Measurements from ENCODE around the gene GFRA1. TPM values are rescaled to one million over a fixed set of nuclear protein-coding genes. Genes with fewer than 3 reads are reported as not detected.

GFRA1 gene
- total and polyA plus RNA-seq, 2 of the 8 experiments (the other 6 are each of a cell fraction or from before 2014, with no cell fraction given): 1.1 to 2.0 TPM

DNA sequence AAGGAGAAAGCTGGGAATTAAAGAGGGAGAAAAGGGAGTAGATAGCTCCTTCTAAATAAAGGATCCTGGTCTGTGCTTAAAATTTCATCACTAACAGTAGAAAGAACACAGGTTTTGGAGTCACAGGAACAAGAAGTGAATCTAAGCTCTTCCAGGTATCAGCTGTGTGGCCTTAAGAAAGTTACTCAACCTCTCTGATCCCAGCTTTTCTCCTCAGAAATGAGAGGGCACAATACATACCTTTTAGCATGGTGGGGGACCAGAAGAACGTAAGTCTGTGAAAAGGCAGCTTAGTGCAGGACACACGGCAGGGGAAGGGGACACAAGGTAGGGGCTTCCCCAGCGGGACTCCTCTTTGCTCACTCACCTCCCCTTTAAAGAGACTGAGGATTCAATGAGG is 13.4 kb downstream of the GFRA1 start:
- H3K4me2 ChIP-seq (ENCODE audit: insufficient read depth in 1 of 2, low read depth in 2 of 2, low read length in 2 of 2): no peak overlapping the region
- H3K27ac ChIP-seq (ENCODE audit: low read depth, low read length): no peak overlapping the region
- ChIA-PET CTCF (ENCODE audit: partially characterized antibody) (interaction anchor here (0.6 to 1.6 kb wide), 3 partner anchors 10 to 14 kb away, joined by 3 to 4 read pairs (median 4); partner anchors contain the start of gene GFRA1), POLR2A (ENCODE audit: partially characterized antibody) (no interaction called here)
- H2BK5ac ChIP-seq (ENCODE audit: low read depth, low read length): no peak overlapping the region
- H2BK15ac ChIP-seq (ENCODE audit: low read length): no peak overlapping the region
- H3K4me1 ChIP-seq (replicated peaks in 1 of 4; ENCODE audit: control insufficient read depth in 3 of 4, insufficient read depth in 4 of 4, low read length in 3 of 4): peaks cover 0 to 11% (median 0%) of the 10 kb centered on the region in 4 experiments; a peak in 3 of 7 replicates
- H3K9ac ChIP-seq (replicated peaks in 1 of 4; ENCODE audit: extremely low read depth in 1 of 4, low read depth in 3 of 4, low read length in 3 of 4): no peak overlapping the region
- no peak overlapping the region for H3K14ac ChIP-seq (ENCODE audit: insufficient read length)
- no peak overlapping the region for H4K8ac ChIP-seq (ENCODE audit: extremely low read depth, insufficient read depth, low read length)
- DNase-seq (ENCODE audit: low read depth in 1 of 2, low spot score in 2 of 2) (no peak), FAIRE-seq (no peak)
- H2BK120ac ChIP-seq (replicated peaks; ENCODE audit: low read depth, low read length): no peak overlapping the region
- TF ChIP-seq CHD1 (IDR thresholded peaks at IDR 0.05; ENCODE audit: low read depth, low read length): no peak
- TF ChIP-seq HDAC2 (IDR thresholded peaks at IDR 0.05; ENCODE audit: borderline replicate concordance in 1 of 2, low read depth in 2 of 2, low read length in 2 of 2): peak in 1 of 2 experiments; percentile 38; a peak in 1 of 4 replicates
- TF ChIP-seq KDM1A (IDR thresholded peaks at IDR 0.05; ENCODE audit: borderline replicate concordance, low read length): peak; percentile 94
- no peaks in the 10 kb centered on the region for H3K27me3 ChIP-seq (replicated peaks in 1 of 4; ENCODE audit: control insufficient read depth in 3 of 4, extremely low read depth in 1 of 4, insufficient read depth in 3 of 4, low read length in 3 of 4)
- no peak overlapping the region for H3K18ac ChIP-seq (ENCODE audit: extremely low read depth, low read length)
- no peaks in the 10 kb centered on the region for H3K9me3 ChIP-seq (ENCODE audit: insufficient read depth in 2 of 2, low read depth in 1 of 2, low read length in 1 of 2)
- no peak overlapping the region for H3K4me3 ChIP-seq (ENCODE audit: extremely low read depth in 1 of 4, insufficient read depth in 2 of 4, low read depth in 3 of 4, low read length in 4 of 4)
- no peaks in the 10 kb centered on the region for H4K20me1 ChIP-seq (replicated peaks in 1 of 2; ENCODE audit: control insufficient read depth in 1 of 2, insufficient read depth in 2 of 2, low read length in 2 of 2)
- 81% methylated on average over 2 of the region's 3 CpGs; no CpG with 5 or more reads in 1 of the 2 experiments for WGBS, 2 experiments (ENCODE audit: extremely low coverage in 1 of 2, insufficient coverage in 1 of 2, insufficient read length in 1 of 2, insufficient replicate concordance in 2 of 2, low coverage in 1 of 2, low lambda C conversion rate in 2 of 2, missing lambda C conversion rate in 1 of 2)
- no peaks in the 10 kb centered on the region for H3K79me2 ChIP-seq (ENCODE audit: control insufficient read depth in 1 of 2, insufficient read depth in 2 of 2, low read length in 2 of 2)
- H4K5ac ChIP-seq (ENCODE audit: insufficient read length, low read depth, low read length): no peak overlapping the region
- H4K91ac ChIP-seq (replicated peaks; ENCODE audit: insufficient read length, low read length): no peak overlapping the region
- no peaks in the 10 kb centered on the region for H3K23me2 ChIP-seq (ENCODE audit: low read depth, low read length)
- no peak overlapping the region for H2BK20ac ChIP-seq (ENCODE audit: low read length)
- no peak overlapping the region for H2AFZ ChIP-seq (ENCODE audit: low read length)
- no peaks in the 10 kb centered on the region for H3K36me3 ChIP-seq (ENCODE audit: control insufficient read depth in 2 of 4, insufficient read depth in 4 of 4, low read length in 3 of 4)
- no peak overlapping the region for H3K56ac ChIP-seq (replicated peaks; ENCODE audit: insufficient read length, low read depth, low read length)
- no peak overlapping the region for H3K23ac ChIP-seq (ENCODE audit: insufficient read length)
- H2AK5ac ChIP-seq (ENCODE audit: low read depth, low read length): no peak overlapping the region
- H3K4ac ChIP-seq (replicated peaks; ENCODE audit: insufficient read length, low read depth, low read length): no peak overlapping the region
- H3K79me1 ChIP-seq (ENCODE audit: low read depth, low read length): no peaks in the 10 kb centered on the region; the same call in 1 of the 2 replicates
- no peak overlapping the region for H2BK12ac ChIP-seq (ENCODE audit: low read depth, low read length)
